GM21360 (cell line): ENCODE data around the gene OTUB2.

Experiments used
- ATAC-seq: cut with Tn5 transposase; IDR thresholded peaks from one replicate; pipeline ENCODE4 v1.9.1; 2021; ENCODE audit warnings: mild to moderate bottlenecking, moderate library complexity; ENCODE audit not compliant: unreplicated experiment

Gene OTUB2

GRCh38 chr14:94097091-94097490 is 71.0 kb downstream of the OTUB2 start:
- ATAC-seq, result no peak
